Ovary (tissue), 9 donors: ENCODE measurements around the gene C8G. TPM values are rescaled to one million over a fixed set of nuclear protein-coding genes. Genes with fewer than 3 reads are reported as not detected.

Experiments
- DNase-seq, 5 donors: peaks; one replicate each; pipeline ENCODE4 v3.0.0-alpha.2; 2019 to 2020
- H3K27ac ChIP-seq, 2 donors: fragments of 200-600 bp; one replicate each; pipeline versions ENCODE4 v1.5.1 to v1.8.0; 2019 to 2022
- H3K27me3 ChIP-seq: fragments of 200-600 bp; one replicate; pipeline ENCODE4 v1.8.0; 2022
- H3K36me3 ChIP-seq: fragments of 200-600 bp; sonication (generic); one replicate; pipeline ENCODE4 v1.5.1; 2019
- H3K4me1 ChIP-seq: one replicate; pipeline ENCODE4 v1.8.1; 2013; ENCODE audit warnings: mild to moderate bottlenecking, moderate library complexity; ENCODE audit not compliant: insufficient read depth
- H3K4me3 ChIP-seq: fragments of 200-600 bp; sonication (generic); one replicate; pipeline ENCODE4 v1.5.1; 2017
- H3K9me3 ChIP-seq, 2 donors: fragments of 200-600 bp in 1 of 2; sonication (generic) in 1 of 2; one replicate each; pipeline versions ENCODE4 v1.5.1 to v1.8.1; 2013 to 2019; ENCODE audit warnings: mild to moderate bottlenecking in 1 of 2, moderate library complexity in 1 of 2
- CTCF ChIP-seq, 3 donors: fragments of 450-650 bp in 2 of 3; fragments of 200-600 bp in 1 of 3; IDR thresholded peaks; one replicate each; pipeline versions ENCODE4 v1.5.1 to v1.8.0; 2016 to 2022; ENCODE audit warnings: antibody characterized with exemption in 3 of 3, mild to moderate bottlenecking in 1 of 3
- EP300 ChIP-seq: sonication (generic); formaldehyde crosslinking; IDR thresholded peaks from one replicate; pipeline ENCODE4 v1.6.1; 2017; ENCODE audit warnings: antibody characterized with exemption
- POLR2A ChIP-seq: fragments of 450-650 bp; IDR thresholded peaks from one replicate; pipeline ENCODE4 v1.6.1; 2017; ENCODE audit warnings: antibody characterized with exemption, mild to moderate bottlenecking, moderate library complexity
- WGBS, 3 donors: extraction: QIAGEN DNeasy Blood & Tissue Kit in 1 of 3; methylation state at CpG; one replicate each; pipeline versions ENCODE4 v1.1.5 to v1.1.7; 2013 to 2017; 5-methylcytosine and 5-hydroxymethylcytosine counted together
- intact Hi-C, 4 donors: fragments of 100-400 bp; cut with DNase I; formaldehyde crosslinking; loops; one replicate each; pipeline versions ENCODE4 v1.11.0 to v1.15.1; 2022 to 2023
- polyA plus RNA-seq, 2 donors: library from polyadenylated mRNA; stranded (reverse); fragments of 200-250 nt in 1 of 2; fragments of 350-450 nt in 1 of 2; fragmentation: Illumina TruSeq in 1 of 2; extraction: RNeasy Lipid Tissue Mini Kit (QIAGEN cat#74804) in 1 of 2; gene quantifications; one replicate each; pipeline ENCODE4 v1.2.3, GENCODE V29; 2013 to 2014
- total RNA-seq, 7 donors: library from RNA; depleted of rRNA in 2 of 7; stranded (reverse); fragments of >200 nt in 2 of 7; fragmentation: NEBNext Ultra II Directional in 3 of 7; extraction: Animal tissue kit (Norgen Biotek cat#: 25700) in 3 of 7; gene quantifications; one replicate each; pipeline versions ENCODE4 v1.1.0 to v1.2.4, GENCODE V29; 2016 to 2023
- donor health status: DM: no; HTN: no; CAD: no; lungs with moderate emphysema.
- donor health status: DM: no; HTN: no; CAD: no.
- donor health status: Bipolar disorder and iron deficiency.
- donor health status: DM: yes; HTN: yes; CAD: no.
- donor health status: DM: no; HTN: no; CAD: no.
- donor health status: DM: yes; HTN: yes; CAD: no.

Gene C8G
- total and polyA plus RNA-seq, 9 donors: 0.38 to 1.00 TPM; not detected in 7

DNA sequence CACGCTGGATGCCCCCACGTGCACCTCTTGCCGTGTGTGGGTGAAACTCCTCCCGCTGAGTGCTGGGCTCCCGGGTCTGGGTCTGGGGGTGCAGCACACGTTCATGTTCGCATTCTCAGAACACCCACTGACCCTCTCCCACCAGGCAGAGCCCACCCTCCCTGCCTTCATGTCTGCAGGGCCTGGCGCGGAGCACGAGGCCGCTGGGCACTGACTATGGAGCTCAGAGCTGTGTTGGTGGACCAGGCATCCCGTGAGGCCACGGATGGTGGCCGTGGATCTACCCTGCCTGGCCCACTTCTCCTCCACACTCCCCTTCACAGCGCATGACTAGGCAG is 15.9 kb downstream of the C8G start:
- WGBS, 3 donors: 82 to 83% (median 83%) methylated on average over 15 of the region's 15 CpGs

DNA sequence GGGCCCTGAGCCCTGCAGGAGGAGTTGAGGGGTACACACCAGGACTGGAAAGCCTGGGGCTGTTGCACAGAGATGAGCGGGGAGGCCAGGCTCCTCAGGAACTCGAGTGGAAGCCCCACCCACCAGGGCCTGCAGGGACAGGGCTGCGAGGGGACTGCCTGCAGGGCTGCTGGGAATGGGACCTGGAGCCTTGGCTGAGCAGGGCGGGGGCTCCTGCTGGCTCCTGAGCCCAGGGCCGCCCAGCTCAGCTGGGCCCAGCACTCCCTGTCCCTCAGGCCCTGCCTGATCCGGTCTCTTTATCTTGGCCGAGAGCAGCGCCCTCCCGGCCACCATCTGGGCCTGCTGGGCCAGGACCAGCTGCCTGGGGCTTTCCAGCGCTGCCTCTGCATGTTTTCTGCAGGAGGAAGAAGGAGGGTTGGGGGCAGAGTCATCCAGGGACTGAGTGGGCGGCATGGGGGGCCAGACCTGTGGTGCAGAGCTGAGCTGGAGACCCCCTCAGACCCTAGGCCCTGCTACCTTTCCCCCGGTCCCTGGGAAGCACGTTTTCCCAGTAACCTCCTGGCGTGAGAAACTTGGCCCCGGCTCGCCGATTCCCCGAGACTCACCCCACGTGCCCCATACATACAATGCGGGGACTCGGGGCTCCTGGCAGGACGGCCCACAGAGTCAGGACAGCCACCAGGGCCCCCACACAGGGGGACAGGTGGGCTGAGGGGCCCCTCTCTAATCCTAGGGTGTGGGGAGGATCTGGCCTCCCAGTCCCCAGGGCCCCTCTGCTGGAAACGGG is 16.4 kb downstream of the C8G start:
- no peak for TF ChIP-seq EP300
- TF ChIP-seq CTCF (IDR thresholded peaks at IDR 0.05): no peak
- no peak for TF ChIP-seq POLR2A
- 58 to 63% (median 61%) methylated on average over 21 to 23 of the region's 23 CpGs for WGBS, 3 donors
- no peak overlapping the region for H3K4me3 ChIP-seq
- no peaks in the 10 kb centered on the region for H3K9me3 ChIP-seq
- H3K4me1 ChIP-seq: no peaks in the 10 kb centered on the region
- no peaks in the 10 kb centered on the region for H3K36me3 ChIP-seq
- H3K27ac ChIP-seq: no peak overlapping the region
- DNase-seq: no peak
- no peaks in the 10 kb centered on the region for H3K27me3 ChIP-seq
- intact Hi-C loops: no loop called here

More for the DNA sequence above, 15.9 kb downstream of the C8G start:
- Histone ChIP-seq H3K27me3 (no peaks in the 10 kb centered on the region), H3K9me3 (no peaks in the 10 kb centered on the region), H3K36me3 (no peaks in the 10 kb centered on the region), H3K4me1 (no peaks in the 10 kb centered on the region), H3K4me3 (no peak overlapping the region), H3K27ac (no peak overlapping the region)
- DNase-seq: no peak
- TF ChIP-seq EP300 (no peak), CTCF (IDR thresholded peaks at IDR 0.05) (no peak), POLR2A (no peak)
- intact Hi-C loops: no loop called here

GRCh38 chr9:136962163-136962562 is 17.1 kb downstream of the C8G start:
- Histone ChIP-seq H3K27ac (no peak overlapping the region), H3K4me3 (no peak overlapping the region), H3K9me3 (no peaks in the 10 kb centered on the region), H3K27me3 (no peaks in the 10 kb centered on the region), H3K36me3 (no peaks in the 10 kb centered on the region), H3K4me1 (no peaks in the 10 kb centered on the region)
- WGBS, 3 donors: 96 to 98% (median 97%) methylated on average over 9 of the region's 9 CpGs
- intact Hi-C loops: no loop called here
- no peak for DNase-seq
- TF ChIP-seq POLR2A: no peak

GRCh38 chr9:136962701-136963248 is 17.7 kb downstream of the C8G start:
- no peak for DNase-seq
- H3K27me3 ChIP-seq: no peaks in the 10 kb centered on the region
- intact Hi-C loops: no loop called here
- TF ChIP-seq POLR2A (no peak), CTCF (IDR thresholded peaks at IDR 0.05) (no peak), EP300 (no peak)
- no peaks in the 10 kb centered on the region for H3K36me3 ChIP-seq
- H3K4me1 ChIP-seq: no peaks in the 10 kb centered on the region
- no peak overlapping the region for H3K4me3 ChIP-seq
- no peak overlapping the region for H3K27ac ChIP-seq
- no peaks in the 10 kb centered on the region for H3K9me3 ChIP-seq
- 80 to 82% (median 80%) methylated on average over 11 of the region's 11 CpGs for WGBS, 3 donors

DNA sequence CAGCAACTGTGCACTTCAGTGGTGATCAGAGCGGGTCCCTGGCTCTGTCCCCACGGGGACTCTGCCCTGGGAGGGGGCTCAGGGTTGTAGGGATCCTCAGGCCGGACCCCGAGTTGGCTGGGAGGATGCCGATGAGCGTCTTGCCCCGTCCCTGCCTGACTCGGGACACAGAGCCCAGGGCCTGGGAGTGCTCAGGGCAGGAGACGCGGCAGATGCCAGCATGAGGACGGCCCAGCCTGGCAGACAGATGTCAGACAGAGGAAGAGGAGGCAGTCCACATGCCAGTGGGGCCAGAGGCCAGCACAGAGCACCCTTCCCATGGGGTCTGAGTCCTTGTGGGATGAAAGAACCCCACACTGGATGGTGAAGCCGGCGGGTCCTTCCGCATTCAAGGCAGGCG is 18.3 kb downstream of the C8G start:
- DNase-seq: no peak
- no peak overlapping the region for H3K27ac ChIP-seq
- intact Hi-C loops: no loop called here
- no peaks in the 10 kb centered on the region for H3K36me3 ChIP-seq
- H3K4me1 ChIP-seq: no peaks in the 10 kb centered on the region
- 85 to 88% (median 88%) methylated on average over 15 of the region's 15 CpGs for WGBS, 3 donors
- no peaks in the 10 kb centered on the region for H3K9me3 ChIP-seq
- H3K27me3 ChIP-seq: no peaks in the 10 kb centered on the region
- no peak overlapping the region for H3K4me3 ChIP-seq
- TF ChIP-seq EP300 (no peak), POLR2A (no peak), CTCF (IDR thresholded peaks at IDR 0.05) (no peak)
